ENCODE results near the gene AFG3L2.

Gene AFG3L2

DNA sequence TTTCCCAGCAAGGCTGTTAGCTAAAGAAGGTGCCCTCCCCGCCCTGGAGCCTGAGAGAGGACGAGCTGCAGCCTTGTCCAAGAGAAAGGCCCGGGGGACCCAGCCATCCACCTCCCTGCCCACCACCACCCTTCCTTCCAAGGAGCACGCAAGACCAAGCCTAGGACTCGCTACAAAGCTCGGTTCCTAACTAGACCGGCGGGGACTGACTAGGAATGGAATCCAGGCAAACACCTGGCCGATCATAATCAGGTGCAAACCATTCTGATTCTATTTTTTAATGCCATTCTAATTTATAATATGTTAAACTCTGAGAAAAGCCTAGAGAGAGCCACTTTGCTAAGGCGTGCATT, 88.6 kb downstream of the AFG3L2 start:
- peak overlapping the region; percentile 78 to 82 for H3K27ac ChIP-seq
- TF ChIP-seq, protein P1, sequence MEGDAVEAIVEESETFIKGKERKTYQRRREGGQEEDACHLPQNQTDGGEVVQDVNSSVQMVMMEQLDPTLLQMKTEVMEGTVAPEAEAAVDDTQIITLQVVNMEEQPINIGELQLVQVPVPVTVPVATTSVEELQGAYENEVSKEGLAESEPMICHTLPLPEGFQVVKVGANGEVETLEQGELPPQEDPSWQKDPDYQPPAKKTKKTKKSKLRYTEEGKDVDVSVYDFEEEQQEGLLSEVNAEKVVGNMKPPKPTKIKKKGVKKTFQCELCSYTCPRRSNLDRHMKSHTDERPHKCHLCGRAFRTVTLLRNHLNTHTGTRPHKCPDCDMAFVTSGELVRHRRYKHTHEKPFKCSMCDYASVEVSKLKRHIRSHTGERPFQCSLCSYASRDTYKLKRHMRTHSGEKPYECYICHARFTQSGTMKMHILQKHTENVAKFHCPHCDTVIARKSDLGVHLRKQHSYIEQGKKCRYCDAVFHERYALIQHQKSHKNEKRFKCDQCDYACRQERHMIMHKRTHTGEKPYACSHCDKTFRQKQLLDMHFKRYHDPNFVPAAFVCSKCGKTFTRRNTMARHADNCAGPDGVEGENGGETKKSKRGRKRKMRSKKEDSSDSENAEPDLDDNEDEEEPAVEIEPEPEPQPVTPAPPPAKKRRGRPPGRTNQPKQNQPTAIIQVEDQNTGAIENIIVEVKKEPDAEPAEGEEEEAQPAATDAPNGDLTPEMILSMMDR (IDR thresholded peaks at IDR 0.05), result no peak
- intact Hi-C loops (cut with DNase I; ENCODE audit: low total_unique reads), result no loop called here

DNA sequence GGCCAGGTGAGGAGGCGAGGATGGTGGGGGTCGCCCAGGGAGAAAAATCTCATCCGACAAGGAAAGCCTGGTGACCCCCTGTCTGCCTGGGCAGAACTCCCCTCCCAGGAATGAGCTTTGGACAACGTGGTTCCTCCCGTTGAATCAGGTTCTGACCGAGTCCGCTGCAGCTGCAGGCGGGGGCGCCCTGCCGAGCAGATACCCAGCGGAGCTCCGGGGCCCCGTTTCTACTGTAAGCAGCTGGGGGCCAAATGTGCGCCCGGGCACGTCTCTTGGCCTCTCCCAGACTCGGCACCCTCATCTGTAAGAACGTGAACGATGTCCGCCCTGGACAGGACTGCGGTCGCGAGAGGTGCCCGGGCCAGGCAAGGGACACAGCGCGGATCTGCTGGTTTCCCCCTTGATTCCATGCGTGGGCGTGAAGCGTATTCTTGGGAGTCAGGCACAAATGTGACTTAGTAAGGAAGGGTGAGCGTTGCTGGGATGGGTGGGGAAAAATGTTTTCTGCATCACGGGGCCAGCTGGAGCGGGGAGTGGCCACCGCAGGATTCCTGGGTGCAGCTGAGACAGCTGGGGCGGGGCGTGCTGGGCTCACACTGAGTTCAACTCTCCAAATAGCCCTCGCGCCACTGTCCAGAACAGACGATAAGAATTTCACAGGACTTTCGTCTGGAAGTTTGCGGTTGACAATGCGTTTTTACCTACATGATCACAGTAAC, 89.2 kb downstream of the AFG3L2 start:
- intact Hi-C loops (cut with DNase I; ENCODE audit: low total_unique reads), result no loop called here
- Histone ChIP-seq H3K4me3 (peak overlapping the region; percentile 49 to 52), H3K36me3 (no peaks in the 10 kb centered on the region), H3K9me3 (no peaks in the 10 kb centered on the region), H3K4me1 (peaks cover 0 to 20% (median 17%) of the 10 kb centered on the region in 4 donors), H3K27me3 (no peaks in the 10 kb centered on the region), H3K27ac (peak overlapping the region; percentile 78 to 82)
- TF ChIP-seq, protein P1 (IDR thresholded peaks at IDR 0.05), result no peak
- DNase-seq, result peak; percentile 86 to 95

More for the DNA sequence above, 88.6 kb downstream of the AFG3L2 start:
- Histone ChIP-seq H3K27me3 (no peaks in the 10 kb centered on the region), H3K4me3 (peak overlapping the region; percentile 49 to 52), H3K4me1 (peaks cover 0 to 20% (median 17%) of the 10 kb centered on the region in 4 donors), H3K9me3 (no peaks in the 10 kb centered on the region), H3K36me3 (no peaks in the 10 kb centered on the region)
- DNase-seq, result no peak

DNA sequence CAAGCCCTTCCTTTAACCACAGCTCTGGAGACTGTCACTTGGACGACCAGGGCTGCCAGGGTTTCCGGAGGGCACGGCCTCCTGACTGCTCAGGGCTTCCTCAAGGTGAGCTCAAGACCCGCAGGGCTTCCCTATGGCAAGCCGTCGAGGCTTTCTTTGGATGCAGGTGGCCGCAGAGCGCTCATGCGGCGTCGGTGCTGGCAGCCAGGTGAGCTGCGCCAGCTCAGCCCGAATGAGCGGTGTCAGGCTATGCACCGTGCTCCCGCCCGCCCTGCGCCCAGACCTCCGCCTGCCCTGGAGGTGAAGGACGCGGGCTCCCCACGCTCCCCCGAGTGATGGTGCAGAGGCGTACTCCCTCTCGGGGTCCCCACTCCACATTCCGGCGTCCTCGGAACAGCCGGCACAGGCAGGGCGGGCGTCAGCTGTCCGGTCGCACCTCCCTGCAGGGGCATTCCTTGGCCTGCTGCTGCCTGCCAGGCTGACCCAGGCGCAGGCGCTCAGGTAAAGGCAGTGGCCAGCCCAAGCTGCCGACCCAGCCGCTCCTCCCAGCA, 89.8 kb downstream of the AFG3L2 start:
- H3K27ac ChIP-seq, result peak overlapping the region; percentile 78 to 82
- TF ChIP-seq, protein P1 (IDR thresholded peaks at IDR 0.05), result no peak
- no peak for DNase-seq
- no peaks in the 10 kb centered on the region for H3K27me3 ChIP-seq
- H3K9me3 ChIP-seq, result no peaks in the 10 kb centered on the region
- H3K4me3 ChIP-seq, result peak overlapping the region; percentile 49 to 52
- H3K36me3 ChIP-seq, result no peaks in the 10 kb centered on the region
- H3K4me1 ChIP-seq, result peaks cover 0 to 20% (median 17%) of the 10 kb centered on the region in 4 donors
- intact Hi-C loops (cut with DNase I; ENCODE audit: low total_unique reads), result no loop called here

DNA sequence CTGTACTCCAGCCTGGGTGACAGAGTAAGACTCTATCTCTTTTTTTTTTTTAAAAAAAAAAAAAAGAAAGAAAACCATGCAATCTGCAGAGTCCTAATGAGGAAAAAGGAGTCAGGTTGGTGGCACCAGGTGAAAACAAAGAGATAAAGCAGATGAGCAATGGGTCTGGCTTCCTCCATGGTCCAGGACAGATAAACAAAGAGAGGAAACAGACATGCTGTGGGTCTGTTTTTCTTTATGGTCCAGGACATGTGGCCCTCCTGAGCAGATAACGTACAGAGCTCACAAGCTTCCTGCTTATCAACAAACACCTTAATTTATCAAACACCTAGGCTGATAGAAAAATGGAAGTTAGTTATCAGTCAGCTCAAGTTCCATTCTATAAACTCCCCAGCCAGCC, 93.4 kb downstream of the AFG3L2 start:
- DNase-seq, result no peak
- Histone ChIP-seq H3K4me3 (no peak overlapping the region), H3K27ac (no peak overlapping the region), H3K27me3 (no peaks in the 10 kb centered on the region), H3K36me3 (no peaks in the 10 kb centered on the region), H3K4me1 (peaks cover 0 to 35% (median 26%) of the 10 kb centered on the region in 4 donors), H3K9me3 (no peaks in the 10 kb centered on the region)
- intact Hi-C loops (cut with DNase I; ENCODE audit: low total_unique reads), result no loop called here
- TF ChIP-seq, protein P1 (IDR thresholded peaks at IDR 0.05), result no peak

DNA sequence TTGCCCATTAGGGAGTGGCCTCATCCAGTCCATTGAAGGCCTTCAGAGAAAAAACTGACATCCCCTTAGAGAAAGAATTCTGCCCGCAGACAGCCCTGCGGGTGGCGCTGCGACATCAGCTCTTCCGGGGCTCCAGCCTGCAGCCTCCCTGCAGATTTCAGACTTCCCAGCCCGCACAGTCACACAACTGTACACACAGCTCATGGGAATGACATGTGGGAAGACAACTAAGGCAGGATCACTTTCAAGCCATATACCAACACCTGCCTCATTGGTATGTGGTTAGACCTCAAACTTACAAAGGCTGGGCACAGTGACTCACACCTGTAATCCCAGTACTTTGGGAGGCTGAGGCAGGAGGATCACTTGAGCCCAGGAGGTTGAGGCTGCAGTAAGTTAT, 93.8 kb downstream of the AFG3L2 start:
- Histone ChIP-seq H3K27me3 (no peaks in the 10 kb centered on the region), H3K4me1 (peaks cover 0 to 35% (median 25%) of the 10 kb centered on the region in 4 donors), H3K27ac (no peak overlapping the region), H3K9me3 (no peaks in the 10 kb centered on the region), H3K4me3 (no peak overlapping the region), H3K36me3 (no peaks in the 10 kb centered on the region)
- TF ChIP-seq, protein P1 (IDR thresholded peaks at IDR 0.05), result no peak
- no peak for DNase-seq
- intact Hi-C loops (cut with DNase I; ENCODE audit: low total_unique reads), result no loop called here
